GM12865 (cell line): ENCODE results near the gene YKT6.
A peak's percentile ranks its signal among the peaks of the same experiment; 100 is the strongest.

Experiments used
- DNase-seq: peaks from one replicate; pipeline ENCODE4 v3.0.0; 2010; ENCODE audit warnings: low read depth
- H3K4me3 ChIP-seq: 2 replicates; pipeline ENCODE4 v1.5.1; 2011; ENCODE audit warnings: mild to moderate bottlenecking, low read depth, low read length, control low read depth
- TF ChIP-seq, protein P1 (sequence below): IDR thresholded peaks from 2 replicates; pipeline ENCODE4 v1.5.1; 2011; ENCODE audit warnings: low read length, control low read depth, low read depth, inconsistent platforms; ENCODE audit not compliant: insufficient read depth; ENCODE audit errors: missing control alignments

YKT6 gene

DNA sequence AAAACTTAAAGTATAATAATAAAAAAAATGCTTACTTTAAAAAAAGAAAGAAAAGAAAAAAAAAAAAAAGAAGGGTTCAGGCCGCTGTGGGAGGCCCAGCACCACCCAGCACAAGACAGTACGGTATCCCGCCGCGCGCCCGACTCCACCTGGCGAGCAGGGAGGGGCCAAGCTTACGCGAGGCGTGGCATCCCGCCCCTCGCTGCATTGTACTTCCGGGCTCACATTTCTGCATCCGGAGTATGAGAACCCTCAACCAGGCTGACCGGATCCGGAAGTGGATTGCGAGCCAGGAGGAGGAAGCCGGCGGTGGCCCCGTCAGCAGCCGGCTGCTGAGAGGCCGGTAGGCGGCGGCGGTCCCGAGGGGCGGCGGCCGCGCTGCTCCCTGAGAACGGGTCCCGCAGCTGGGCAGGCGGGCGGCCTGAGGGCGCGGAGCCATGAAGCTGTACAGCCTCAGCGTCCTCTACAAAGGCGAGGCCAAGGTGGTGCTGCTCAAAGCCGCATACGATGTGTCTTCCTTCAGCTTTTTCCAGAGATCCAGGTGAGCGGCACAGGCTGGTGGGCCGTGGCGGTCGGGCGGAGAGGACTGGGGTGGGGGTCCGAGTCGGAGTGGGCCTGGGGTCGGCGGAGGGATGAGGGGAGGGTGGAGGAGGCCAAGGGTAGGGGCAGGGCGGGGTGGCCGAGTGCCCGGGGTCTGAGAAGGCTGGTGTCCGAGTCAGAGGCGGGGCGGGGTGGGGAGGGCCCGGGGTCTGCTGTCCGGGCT, at the start of gene YKT6:
Gene YKT6 (plus strand): TSS at position 280 of the 763 bp plus-strand sequence. CDS start 158 bp downstream, at position 438.
- TF ChIP-seq, protein P1, sequence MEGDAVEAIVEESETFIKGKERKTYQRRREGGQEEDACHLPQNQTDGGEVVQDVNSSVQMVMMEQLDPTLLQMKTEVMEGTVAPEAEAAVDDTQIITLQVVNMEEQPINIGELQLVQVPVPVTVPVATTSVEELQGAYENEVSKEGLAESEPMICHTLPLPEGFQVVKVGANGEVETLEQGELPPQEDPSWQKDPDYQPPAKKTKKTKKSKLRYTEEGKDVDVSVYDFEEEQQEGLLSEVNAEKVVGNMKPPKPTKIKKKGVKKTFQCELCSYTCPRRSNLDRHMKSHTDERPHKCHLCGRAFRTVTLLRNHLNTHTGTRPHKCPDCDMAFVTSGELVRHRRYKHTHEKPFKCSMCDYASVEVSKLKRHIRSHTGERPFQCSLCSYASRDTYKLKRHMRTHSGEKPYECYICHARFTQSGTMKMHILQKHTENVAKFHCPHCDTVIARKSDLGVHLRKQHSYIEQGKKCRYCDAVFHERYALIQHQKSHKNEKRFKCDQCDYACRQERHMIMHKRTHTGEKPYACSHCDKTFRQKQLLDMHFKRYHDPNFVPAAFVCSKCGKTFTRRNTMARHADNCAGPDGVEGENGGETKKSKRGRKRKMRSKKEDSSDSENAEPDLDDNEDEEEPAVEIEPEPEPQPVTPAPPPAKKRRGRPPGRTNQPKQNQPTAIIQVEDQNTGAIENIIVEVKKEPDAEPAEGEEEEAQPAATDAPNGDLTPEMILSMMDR = peak; percentile 48
- H3K4me3 ChIP-seq = peak within 1 kb of the TSS; percentile 97
- DNase-seq = peak; percentile 98

DNA sequence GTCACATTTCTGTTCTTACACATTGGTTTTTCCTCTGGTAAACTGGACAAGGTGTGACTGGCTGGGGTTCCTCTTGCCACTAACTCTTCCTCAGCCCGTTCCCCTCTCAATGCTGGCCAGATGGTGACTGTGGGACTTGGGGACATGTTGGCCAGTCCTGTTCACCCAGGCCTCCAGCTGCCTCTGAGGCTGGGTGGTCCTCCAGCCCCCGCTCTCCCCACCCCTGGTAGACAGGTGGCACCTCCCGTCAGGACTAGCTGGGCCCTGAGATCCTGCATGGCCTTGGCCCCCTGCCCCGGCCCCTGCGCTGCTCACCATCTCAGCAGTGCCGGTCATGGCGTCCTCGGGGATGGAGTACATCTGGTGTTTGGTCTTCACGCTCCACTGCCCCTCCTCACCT, 48.8 kb upstream of the YKT6 start:
- TF ChIP-seq, protein P1 = no peak
- DNase-seq = no peak
- no peak overlapping the region for H3K4me3 ChIP-seq

DNA sequence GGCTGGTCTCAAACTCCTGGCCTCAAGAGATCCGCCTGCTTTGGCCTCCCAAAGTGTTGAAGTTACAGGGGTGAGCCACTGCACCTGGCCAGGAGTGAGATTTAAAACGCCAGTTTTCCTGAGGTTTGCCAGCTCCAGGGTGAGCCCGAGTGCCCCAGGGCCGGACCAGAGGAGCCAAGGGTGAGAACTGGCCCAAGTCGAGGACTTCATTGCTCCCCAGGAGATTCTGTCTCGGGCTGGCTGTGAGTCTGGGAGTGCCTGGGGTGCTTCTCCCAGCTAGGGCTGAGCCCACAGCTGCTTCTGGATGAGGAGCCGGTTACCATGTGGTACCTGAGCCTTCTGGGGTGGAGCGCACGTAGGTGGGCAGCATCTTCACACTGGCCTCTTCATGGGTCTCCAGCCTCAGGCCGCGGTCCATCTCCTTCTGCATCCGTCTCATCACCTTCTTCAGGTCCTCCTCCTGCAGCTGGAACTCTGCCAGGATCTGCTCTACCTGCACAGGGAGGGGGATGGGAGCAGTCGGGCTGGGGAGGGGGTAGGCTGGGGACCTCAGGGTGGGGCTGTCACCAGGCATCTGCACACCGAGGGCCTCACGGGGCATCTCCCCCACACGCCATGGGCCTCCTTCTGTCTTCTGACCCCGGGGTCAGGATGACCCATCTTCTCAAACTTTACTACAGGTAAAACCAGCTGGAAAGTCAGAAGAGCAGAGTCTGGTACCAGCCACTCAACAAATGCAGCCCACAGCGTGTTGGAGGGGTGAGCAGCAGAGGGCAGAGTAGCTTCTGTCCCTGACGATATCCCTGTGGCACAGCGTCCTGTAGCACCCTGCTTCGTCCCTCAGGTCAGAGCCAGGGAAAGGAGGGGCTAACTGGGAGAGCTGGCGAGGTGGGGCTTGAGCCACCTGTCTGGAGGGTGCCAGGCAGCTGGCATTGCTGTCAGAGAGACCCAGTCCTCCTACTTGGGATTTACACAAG, 47.5 kb upstream of the YKT6 start:
- TF ChIP-seq, protein P1 = no peak
- no peak for DNase-seq
- H3K4me3 ChIP-seq = no peak overlapping the region

DNA sequence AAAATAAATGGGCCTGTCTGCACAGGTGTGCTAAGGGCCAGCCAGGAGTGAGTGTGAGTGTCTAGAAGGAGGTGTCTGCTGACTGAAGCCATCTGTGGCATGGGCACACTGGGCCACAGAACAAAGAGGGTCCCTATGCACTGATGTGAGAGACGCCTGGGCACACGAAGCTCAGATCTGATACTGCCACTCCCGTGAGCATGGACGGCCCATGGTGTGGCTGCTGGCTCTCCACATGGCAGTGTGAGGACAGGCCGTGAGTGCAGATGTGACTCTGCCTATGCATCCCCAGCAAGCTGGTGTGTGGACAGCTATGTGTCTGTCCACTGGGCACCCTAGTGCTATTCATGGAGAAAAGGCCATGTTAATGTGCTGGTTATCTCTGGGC, 46.8 kb upstream of the YKT6 start:
- H3K4me3 ChIP-seq = no peak overlapping the region
- TF ChIP-seq, protein P1 = no peak
- DNase-seq = no peak

DNA sequence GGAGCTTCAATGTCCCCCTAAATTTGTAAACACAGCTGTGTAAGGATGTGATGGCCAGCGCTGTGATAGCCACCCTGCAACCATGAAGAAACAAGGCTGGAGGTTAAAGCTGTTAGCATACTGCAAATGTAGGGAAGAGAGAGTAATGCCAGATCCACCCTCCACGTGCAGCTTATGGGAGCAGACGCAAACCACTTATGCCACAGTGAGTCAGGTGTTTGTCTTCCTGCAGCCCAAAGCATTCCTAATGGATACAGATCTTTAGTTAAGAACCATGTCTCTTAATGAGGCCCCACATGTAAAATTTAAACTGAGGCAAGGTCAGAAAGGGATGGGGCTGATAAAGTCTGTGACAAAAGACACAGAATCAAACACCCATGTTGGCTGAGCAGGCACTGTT, 46.1 kb upstream of the YKT6 start:
- no peak for DNase-seq
- no peak overlapping the region for H3K4me3 ChIP-seq
- TF ChIP-seq, protein P1 = no peak

DNA sequence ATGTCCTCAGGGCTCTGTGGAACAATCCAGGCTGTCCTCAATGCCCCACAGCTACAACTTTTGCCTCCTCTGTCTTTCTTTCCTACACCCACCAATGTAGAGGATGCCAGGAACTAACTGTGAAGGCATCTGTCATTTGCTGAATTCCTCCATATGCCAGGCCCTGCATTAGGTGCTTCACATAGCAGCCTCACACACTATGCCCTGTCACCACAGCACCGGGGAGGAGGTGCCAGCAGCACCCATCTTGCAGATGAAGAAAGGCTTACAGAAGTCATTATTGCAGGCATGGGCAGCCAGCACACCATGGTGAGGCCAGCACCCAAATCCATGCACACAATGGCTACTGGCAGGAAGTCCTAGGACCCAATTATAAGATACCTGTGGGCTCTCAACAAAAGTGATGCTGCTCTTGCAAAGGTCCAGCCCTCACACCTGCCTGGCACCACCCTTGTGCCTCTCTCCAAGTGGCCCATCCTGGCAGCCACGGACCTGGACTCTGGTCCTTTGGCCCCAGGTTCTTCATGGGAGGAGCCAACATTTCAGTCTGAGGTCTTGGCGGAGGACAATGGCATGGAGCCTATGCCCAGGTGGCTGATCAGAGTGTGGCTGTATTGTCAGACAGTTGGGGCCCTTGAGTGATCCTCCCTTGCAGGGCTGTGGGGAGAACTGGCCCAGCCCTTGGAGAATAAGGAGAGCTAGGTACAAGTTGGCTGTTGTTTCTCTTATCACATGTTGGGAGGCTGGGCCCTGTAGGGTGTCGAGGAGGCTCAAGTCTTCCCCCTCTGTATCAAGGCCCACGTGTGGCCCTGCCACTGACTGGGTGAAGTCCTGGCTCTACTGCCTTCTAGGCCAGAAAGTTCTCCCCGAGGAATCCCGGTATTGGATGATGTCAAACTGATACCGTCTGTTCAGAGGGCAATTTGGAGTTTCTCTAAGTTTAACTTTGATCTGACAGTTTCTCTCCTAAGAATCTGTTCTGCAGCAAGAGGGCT, 45.3 kb upstream of the YKT6 start:
- no peak overlapping the region for H3K4me3 ChIP-seq
- TF ChIP-seq, protein P1 = no peak
- no peak for DNase-seq
